SU-DHL-6 (cell line): Measurements from ENCODE around the gene ZNF268.

Experiments
- EZH2phosphoT487 ChIP-seq: fragments of 200-600 bp; sonication (generic), shearing (Covaris generic); conservative IDR thresholded peaks from 2 replicates; pipeline ENCODE4 v1.6.1; 2018; ENCODE audit warnings: mild to moderate bottlenecking, antibody characterized with exemption, low read length, moderate library complexity, mixed read lengths
- TF ChIP-seq, protein P1 (sequence below): fragments of 200-600 bp; sonication (generic); IDR thresholded peaks from one replicate; pipeline ENCODE4 v1.5.1; 2017; ENCODE audit warnings: antibody characterized with exemption, mild to moderate bottlenecking, low read length, moderate library complexity; ENCODE audit not compliant: insufficient read depth, poor library complexity, severe bottlenecking

DNA sequence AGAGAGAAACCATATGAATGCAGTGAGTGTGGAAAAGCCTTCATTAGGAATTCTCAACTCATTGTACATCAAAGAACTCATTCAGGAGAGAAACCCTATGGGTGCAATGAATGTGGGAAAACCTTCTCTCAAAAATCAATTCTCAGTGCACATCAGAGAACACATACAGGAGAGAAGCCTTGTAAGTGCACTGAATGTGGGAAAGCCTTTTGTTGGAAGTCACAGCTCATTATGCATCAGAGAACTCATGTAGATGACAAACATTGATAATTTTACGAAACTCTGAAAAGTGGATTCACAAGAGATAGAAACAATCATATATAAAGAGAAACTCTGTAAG lies 22.9 kb downstream of the ZNF268 start:
- TF ChIP-seq EZH2phosphoT487: no peak
- TF ChIP-seq, protein P1, sequence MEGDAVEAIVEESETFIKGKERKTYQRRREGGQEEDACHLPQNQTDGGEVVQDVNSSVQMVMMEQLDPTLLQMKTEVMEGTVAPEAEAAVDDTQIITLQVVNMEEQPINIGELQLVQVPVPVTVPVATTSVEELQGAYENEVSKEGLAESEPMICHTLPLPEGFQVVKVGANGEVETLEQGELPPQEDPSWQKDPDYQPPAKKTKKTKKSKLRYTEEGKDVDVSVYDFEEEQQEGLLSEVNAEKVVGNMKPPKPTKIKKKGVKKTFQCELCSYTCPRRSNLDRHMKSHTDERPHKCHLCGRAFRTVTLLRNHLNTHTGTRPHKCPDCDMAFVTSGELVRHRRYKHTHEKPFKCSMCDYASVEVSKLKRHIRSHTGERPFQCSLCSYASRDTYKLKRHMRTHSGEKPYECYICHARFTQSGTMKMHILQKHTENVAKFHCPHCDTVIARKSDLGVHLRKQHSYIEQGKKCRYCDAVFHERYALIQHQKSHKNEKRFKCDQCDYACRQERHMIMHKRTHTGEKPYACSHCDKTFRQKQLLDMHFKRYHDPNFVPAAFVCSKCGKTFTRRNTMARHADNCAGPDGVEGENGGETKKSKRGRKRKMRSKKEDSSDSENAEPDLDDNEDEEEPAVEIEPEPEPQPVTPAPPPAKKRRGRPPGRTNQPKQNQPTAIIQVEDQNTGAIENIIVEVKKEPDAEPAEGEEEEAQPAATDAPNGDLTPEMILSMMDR: no peak
